Right lobe of liver (tissue), 6 donors: ENCODE results near the gene ADCY5. TPM values are rescaled to one million over a fixed set of nuclear protein-coding genes. Genes with fewer than 3 reads are reported as not detected.

Experiments
- ATAC-seq, 4 donors: fragments of 200-7000 bp; cut with Tn5 transposase; one replicate each; pipeline ENCODE4 v1.9.1; 2020; ENCODE audit warnings: mild to moderate bottlenecking in 4 of 4, moderate library complexity in 4 of 4
- DNase-seq, 3 donors: peaks; one replicate each; pipeline ENCODE4 v3.0.0-alpha.2; 2020
- H3K27ac ChIP-seq, 3 donors: fragments of 200-600 bp; one replicate each; pipeline ENCODE4 v1.8.0; 2022
- H3K27me3 ChIP-seq, 2 donors: fragments of 200-600 bp; one replicate each; pipeline ENCODE4 v1.8.0; 2022
- H3K36me3 ChIP-seq, 4 donors: fragments of 200-600 bp; sonication (generic) in 1 of 4; one replicate each; pipeline versions ENCODE4 v1.5.1 to v1.8.0; 2017 to 2022; ENCODE audit warnings: control low read depth in 1 of 4
- H3K4me1 ChIP-seq, 4 donors: fragments of 200-600 bp; sonication (generic) in 1 of 4; one replicate each; pipeline versions ENCODE4 v1.5.1 to v1.8.0; 2017 to 2022; ENCODE audit warnings: control low read depth in 1 of 4
- H3K4me3 ChIP-seq, 3 donors: fragments of 200-600 bp; one replicate each; pipeline ENCODE4 v1.8.0; 2022
- H3K9me3 ChIP-seq, 4 donors: fragments of 200-600 bp; sonication (generic) in 1 of 4; one replicate each; pipeline versions ENCODE4 v1.5.1 to v1.8.0; 2017 to 2022; ENCODE audit warnings: control low read depth in 1 of 4
- POLR2A ChIP-seq: fragments of 450-650 bp; IDR thresholded peaks from one replicate; pipeline ENCODE4 v1.6.1; 2017; ENCODE audit warnings: antibody characterized with exemption, mild to moderate bottlenecking
- WGBS: methylation state at CpG from one replicate; pipeline ENCODE4 v1.1.6; 2018; ENCODE audit warnings: low coverage, low lambda C conversion rate; ENCODE audit not compliant: insufficient coverage; ENCODE audit errors: missing lambda C conversion rate; 5-methylcytosine and 5-hydroxymethylcytosine counted together
- intact Hi-C, 2 donors: fragments of 100-400 bp; cut with DNase I; formaldehyde crosslinking; loops; one replicate each; pipeline versions ENCODE4 v1.11.2 to v1.14.1; 2022
- total RNA-seq, 6 experiments: library from RNA; depleted of rRNA in 2 of 6; stranded (reverse); fragments of >200 nt in 2 of 6; fragmentation: NEBNext Ultra II Directional in 3 of 6; extraction: Animal tissue kit (Norgen Biotek cat#: 25700) in 3 of 6; gene quantifications; one replicate each; pipeline versions ENCODE4 v1.1.0 to v1.2.4, GENCODE V29; 2016 to 2023
- TF ChIP-seq, protein P1 (sequence below), 4 donors: fragments of 200-600 bp in 3 of 4; fragments of 450-650 bp in 1 of 4; IDR thresholded peaks; one replicate each; pipeline versions ENCODE4 v1.5.1 to v1.8.0; 2016 to 2022; ENCODE audit warnings: antibody characterized with exemption in 4 of 4, mild to moderate bottlenecking in 2 of 4
- donor health status: DM: no; HTN: yes; CAD: no.
- donor health status: DM: no; HTN: no; CAD: no.
- donor health status: DM: no; HTN: no; CAD: no.
- donor health status: DM: no; HTN: yes; CAD: no.
- donor health status: DM: no; HTN: yes; CAD: no.

Gene ADCY5
- total RNA-seq, 6 experiments from 2014 or later = 1.9 to 3.7 (median 2.7) TPM

DNA sequence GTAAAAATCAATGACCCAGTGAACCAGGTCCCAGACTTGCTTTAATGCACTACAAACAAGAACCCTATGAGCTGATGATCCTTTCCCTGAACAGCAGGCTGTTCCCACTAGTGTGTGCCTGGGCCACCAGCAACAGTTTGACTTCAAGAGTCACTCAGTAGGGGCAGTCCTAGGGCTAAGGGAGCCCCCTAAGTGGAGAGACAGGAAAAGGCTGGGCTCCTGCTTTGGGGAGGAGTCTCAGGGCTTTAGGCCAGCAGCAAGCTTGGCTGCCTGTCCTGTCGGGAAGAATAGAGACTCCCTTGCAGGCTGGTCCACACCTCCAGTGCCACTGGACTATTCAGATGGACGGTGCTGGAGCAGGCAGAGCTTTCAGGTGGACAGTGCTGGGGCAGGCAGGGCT, 29.4 kb upstream of the ADCY5 start:
- Histone ChIP-seq H3K36me3 (no peaks in the 10 kb centered on the region), H3K4me3 (no peak overlapping the region), H3K9me3 (no peaks in the 10 kb centered on the region), H3K27ac (no peak overlapping the region), H3K27me3 (no peaks in the 10 kb centered on the region), H3K4me1 (no peaks in the 10 kb centered on the region)
- 0% methylated on average over 1 of the region's 2 CpGs for WGBS
- intact Hi-C loops = no loop called here
- ATAC-seq (no peak), DNase-seq (no peak)
- TF ChIP-seq, protein P1, sequence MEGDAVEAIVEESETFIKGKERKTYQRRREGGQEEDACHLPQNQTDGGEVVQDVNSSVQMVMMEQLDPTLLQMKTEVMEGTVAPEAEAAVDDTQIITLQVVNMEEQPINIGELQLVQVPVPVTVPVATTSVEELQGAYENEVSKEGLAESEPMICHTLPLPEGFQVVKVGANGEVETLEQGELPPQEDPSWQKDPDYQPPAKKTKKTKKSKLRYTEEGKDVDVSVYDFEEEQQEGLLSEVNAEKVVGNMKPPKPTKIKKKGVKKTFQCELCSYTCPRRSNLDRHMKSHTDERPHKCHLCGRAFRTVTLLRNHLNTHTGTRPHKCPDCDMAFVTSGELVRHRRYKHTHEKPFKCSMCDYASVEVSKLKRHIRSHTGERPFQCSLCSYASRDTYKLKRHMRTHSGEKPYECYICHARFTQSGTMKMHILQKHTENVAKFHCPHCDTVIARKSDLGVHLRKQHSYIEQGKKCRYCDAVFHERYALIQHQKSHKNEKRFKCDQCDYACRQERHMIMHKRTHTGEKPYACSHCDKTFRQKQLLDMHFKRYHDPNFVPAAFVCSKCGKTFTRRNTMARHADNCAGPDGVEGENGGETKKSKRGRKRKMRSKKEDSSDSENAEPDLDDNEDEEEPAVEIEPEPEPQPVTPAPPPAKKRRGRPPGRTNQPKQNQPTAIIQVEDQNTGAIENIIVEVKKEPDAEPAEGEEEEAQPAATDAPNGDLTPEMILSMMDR (IDR thresholded peaks at IDR 0.05) = no peak
- no peak for TF ChIP-seq POLR2A

DNA sequence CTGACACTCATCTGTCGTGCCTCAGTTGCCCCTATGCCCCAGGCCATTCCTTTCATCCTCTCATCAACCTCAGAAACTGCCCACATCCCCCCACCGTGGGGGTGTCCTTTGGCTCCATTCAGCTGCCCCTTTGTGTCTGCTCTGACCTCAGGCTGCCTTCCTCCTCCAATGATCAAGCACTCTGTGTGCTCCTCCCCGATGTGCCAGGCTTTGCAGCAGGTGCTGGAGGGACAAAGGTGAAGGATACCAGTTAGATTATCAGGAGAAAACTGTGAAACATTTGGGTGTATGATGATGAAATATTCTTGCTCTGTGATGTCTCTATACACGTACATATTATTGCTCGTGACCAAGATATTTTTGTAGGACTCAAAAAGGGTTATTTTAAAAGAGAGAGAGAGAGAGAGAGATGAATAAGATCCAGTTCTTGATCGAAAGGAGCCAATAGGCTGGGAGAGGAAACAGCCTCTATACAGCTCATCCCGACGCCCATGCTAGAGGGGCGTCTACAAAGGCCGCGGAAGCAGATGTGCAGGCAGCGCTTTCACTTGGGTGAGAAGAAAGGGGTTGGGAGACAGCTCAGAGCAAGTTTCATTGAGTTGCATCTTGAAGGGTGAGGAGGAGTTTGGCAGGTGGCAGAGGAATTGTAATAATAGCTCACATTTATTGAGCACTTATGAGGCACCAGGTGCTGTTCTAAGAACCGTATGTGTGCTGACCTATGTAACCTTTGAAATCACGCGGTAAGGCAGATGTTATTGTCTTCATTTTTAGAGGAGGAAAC, 28.3 kb upstream of the ADCY5 start:
- intact Hi-C loops = no loop called here
- Histone ChIP-seq H3K36me3 (no peaks in the 10 kb centered on the region), H3K27me3 (no peaks in the 10 kb centered on the region)

DNA sequence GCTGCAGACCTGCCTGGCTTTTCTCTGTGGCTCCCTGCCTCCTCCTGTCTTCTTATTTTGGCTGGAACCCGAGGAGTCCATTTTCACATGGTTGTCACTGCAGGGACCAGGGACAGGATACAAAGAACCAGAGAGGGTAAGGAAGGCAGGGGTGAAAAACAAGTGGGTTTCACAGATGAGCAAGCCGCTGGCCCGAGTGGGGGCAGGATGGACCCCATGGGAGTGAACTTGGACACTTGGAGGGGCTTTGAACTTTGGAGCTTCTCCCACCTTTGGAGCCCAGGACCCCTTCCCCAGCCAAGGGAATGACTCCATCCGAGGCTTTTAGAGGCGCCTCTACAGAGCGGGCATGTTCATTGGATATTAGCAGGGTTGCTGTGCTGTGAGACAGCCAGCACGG, 26.9 kb upstream of the ADCY5 start:
- no peaks in the 10 kb centered on the region for H3K4me1 ChIP-seq
- no peaks in the 10 kb centered on the region for H3K9me3 ChIP-seq
- H3K36me3 ChIP-seq = no peaks in the 10 kb centered on the region
- no peak overlapping the region for H3K4me3 ChIP-seq
- no peaks in the 10 kb centered on the region for H3K27me3 ChIP-seq
- intact Hi-C loops = no loop called here
- no peak for ATAC-seq
- TF ChIP-seq, protein P1 (IDR thresholded peaks at IDR 0.05) = no peak
- TF ChIP-seq POLR2A = no peak
- WGBS = 53% methylated on average over 6 of the region's 7 CpGs
- no peak for DNase-seq
- no peak overlapping the region for H3K27ac ChIP-seq

More for the DNA sequence above, 28.3 kb upstream of the ADCY5 start:
- peak in 3 of 4 donors; percentile 22 to 58 (median 36) for ATAC-seq
- WGBS = 63% methylated on average over 14 of the region's 15 CpGs
- TF ChIP-seq POLR2A = no peak
- TF ChIP-seq, protein P1 (IDR thresholded peaks at IDR 0.05) = no peak
- Histone ChIP-seq H3K4me1 (no peaks in the 10 kb centered on the region), H3K9me3 (no peaks in the 10 kb centered on the region), H3K27ac (no peak overlapping the region), H3K4me3 (no peak overlapping the region)
- DNase-seq = no peak

GRCh38 chr3:123471106-123471505, 22.2 kb upstream of the ADCY5 start:
- 95% methylated on average over 5 of the region's 5 CpGs for WGBS
- no peak for ATAC-seq
- Histone ChIP-seq H3K27me3 (no peaks in the 10 kb centered on the region), H3K27ac (no peak overlapping the region), H3K9me3 (no peaks in the 10 kb centered on the region), H3K4me1 (peaks cover 0 to 7% (median 0%) of the 10 kb centered on the region in 4 donors), H3K4me3 (no peak overlapping the region), H3K36me3 (no peaks in the 10 kb centered on the region)
- TF ChIP-seq, protein P1 (IDR thresholded peaks at IDR 0.05) = no peak
- no peak for TF ChIP-seq POLR2A
- no peak for DNase-seq
- intact Hi-C loops = no loop called here
